Esophagus (tissue), 2 donors: ENCODE measurements around the gene ANKRD13C. TPM values are rescaled to one million over a fixed set of nuclear protein-coding genes. Genes with fewer than 3 reads are reported as not detected.
A peak's percentile ranks its signal among the peaks of the same experiment; 100 is the strongest.

Source experiments
- H3K27ac ChIP-seq, 2 donors: one replicate each; pipeline ENCODE4 v1.5.1; 2013; ENCODE audit warnings: low read depth in 2 of 2, mild to moderate bottlenecking in 2 of 2, inconsistent platforms in 1 of 2, low read length in 1 of 2, moderate library complexity in 1 of 2
- H3K27me3 ChIP-seq, 2 donors: one replicate each; pipeline ENCODE4 v1.6.1; 2013; ENCODE audit warnings: low read length in 2 of 2, control low read depth in 1 of 2, mild to moderate bottlenecking in 1 of 2; ENCODE audit not compliant: insufficient read depth in 2 of 2, control insufficient read depth in 1 of 2
- H3K36me3 ChIP-seq, 2 donors: one replicate each; pipeline ENCODE4 v1.6.1; 2013; ENCODE audit warnings: low read length in 1 of 2; ENCODE audit not compliant: control insufficient read depth in 2 of 2, insufficient read depth in 2 of 2
- H3K4me1 ChIP-seq, 2 donors: one replicate each; pipeline ENCODE4 v1.6.1; 2013; ENCODE audit warnings: low read length in 1 of 2; ENCODE audit not compliant: control insufficient read depth in 2 of 2, insufficient read depth in 2 of 2
- H3K4me3 ChIP-seq, 2 donors: one replicate each; pipeline ENCODE4 v1.5.1; 2013; ENCODE audit warnings: low read length in 2 of 2, mild to moderate bottlenecking in 2 of 2, low read depth in 1 of 2, moderate library complexity in 1 of 2
- H3K9me3 ChIP-seq, 2 donors: one replicate each; pipeline ENCODE4 v1.6.1; 2013; ENCODE audit warnings: mild to moderate bottlenecking in 2 of 2, low read depth in 1 of 2, low read length in 1 of 2, moderate library complexity in 1 of 2; ENCODE audit not compliant: control insufficient read depth in 2 of 2, insufficient read depth in 1 of 2
- WGBS, 2 donors: extraction: QIAGEN DNeasy Blood & Tissue Kit; methylation state at CpG; one replicate each; pipeline ENCODE4 v1.1.7; 2013; 5-methylcytosine and 5-hydroxymethylcytosine counted together
- polyA plus RNA-seq, 2 donors: library from polyadenylated mRNA; stranded (reverse); fragments of 200-250 nt; gene quantifications; one replicate each; pipeline ENCODE4 v1.2.3, GENCODE V29; 2013
- donor health status: healthy with polysubstance abuse.
- donor health status: Bipolar disorder and iron deficiency.

ANKRD13C gene
- polyA plus RNA-seq, 2 donors: 6.4 to 7.2 TPM

DNA sequence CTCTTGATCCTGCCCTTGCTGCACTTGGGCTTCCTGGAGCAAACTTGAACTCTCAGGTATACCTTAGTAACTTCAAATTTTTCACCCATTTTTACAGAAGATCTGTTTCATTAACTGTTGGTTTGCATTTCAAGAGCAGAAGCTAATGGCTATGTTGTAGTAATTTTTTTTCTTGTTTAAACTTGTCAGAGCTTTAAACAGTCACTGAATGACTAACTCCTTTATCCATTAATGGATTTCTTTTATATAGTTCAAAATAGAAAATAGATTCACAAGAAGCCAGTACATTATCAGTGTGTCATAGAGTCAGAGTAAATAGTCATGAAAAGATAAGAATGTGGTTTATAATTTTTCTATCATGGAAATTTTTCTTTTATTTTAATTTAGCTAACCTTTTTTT lies 119.8 kb downstream of the ANKRD13C start:
- H3K9me3 ChIP-seq: no peaks in the 10 kb centered on the region
- H3K27me3 ChIP-seq: no peaks in the 10 kb centered on the region
- H3K4me1 ChIP-seq: no peaks in the 10 kb centered on the region
- H3K36me3 ChIP-seq: peaks cover 7 to 8% of the 10 kb centered on the region in 2 donors
- no peak overlapping the region for H3K4me3 ChIP-seq
- H3K27ac ChIP-seq: no peak overlapping the region

- Histone ChIP-seq H3K27ac (no peak overlapping the region), H3K4me1 (no peaks in the 10 kb centered on the region), H3K36me3 (peaks cover 0 to 3% of the 10 kb centered on the region in 2 donors), H3K4me3 (no peak overlapping the region), H3K9me3 (no peaks in the 10 kb centered on the region), H3K27me3 (no peaks in the 10 kb centered on the region)
- 96 to 97% methylated on average over 4 of the region's 4 CpGs for WGBS, 2 donors
Observed at GRCh38 chr1:70231475-70231874, 123.0 kb downstream of the ANKRD13C start.

- H3K9me3 ChIP-seq: no peaks in the 10 kb centered on the region
- H3K36me3 ChIP-seq: peaks cover 0 to 3% of the 10 kb centered on the region in 2 donors
- 61 to 83% methylated on average over 2 of the region's 2 CpGs for WGBS, 2 donors
- no peaks in the 10 kb centered on the region for H3K4me1 ChIP-seq
- H3K27me3 ChIP-seq: no peaks in the 10 kb centered on the region
- H3K27ac ChIP-seq: no peak overlapping the region
- H3K4me3 ChIP-seq: no peak overlapping the region
Observed at GRCh38 chr1:70228670-70229069, 125.9 kb downstream of the ANKRD13C start.

DNA sequence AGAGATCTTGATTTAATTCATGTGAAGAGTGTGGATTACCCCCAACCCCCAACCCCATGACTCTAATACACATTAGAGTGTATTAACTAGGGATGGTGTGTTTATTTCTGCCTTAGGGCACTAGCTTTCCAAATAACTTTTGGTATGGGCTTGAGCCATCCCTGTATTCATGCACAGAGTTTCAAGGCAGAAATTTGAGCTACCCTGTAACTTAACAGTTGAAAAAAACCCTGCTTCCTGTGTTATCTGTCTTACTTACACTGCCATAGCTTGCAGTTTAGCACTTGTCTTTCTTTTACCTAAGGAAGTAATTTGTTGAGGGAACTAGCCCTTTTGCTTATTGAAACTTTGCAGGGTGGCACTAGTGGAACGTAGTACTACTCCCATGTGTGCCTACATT lies 127.1 kb downstream of the ANKRD13C start:
- H3K36me3 ChIP-seq: peaks cover 0 to 3% of the 10 kb centered on the region in 2 donors
- H3K4me1 ChIP-seq: no peaks in the 10 kb centered on the region

GRCh38 chr1:70224954-70225353 lies 129.6 kb downstream of the ANKRD13C start:
- Histone ChIP-seq H3K27ac (no peak overlapping the region), H3K4me1 (no peaks in the 10 kb centered on the region), H3K4me3 (no peak overlapping the region), H3K36me3 (no peaks in the 10 kb centered on the region), H3K9me3 (no peaks in the 10 kb centered on the region), H3K27me3 (no peaks in the 10 kb centered on the region)
- WGBS, 2 donors: 79 to 82% methylated on average over 2 of the region's 2 CpGs

More for the DNA sequence above, 127.1 kb downstream of the ANKRD13C start:
- H3K27ac ChIP-seq: no peak overlapping the region
- WGBS, 2 donors: 26 to 34% methylated on average over 1 of the region's 1 CpG
- H3K4me3 ChIP-seq: no peak overlapping the region
- no peaks in the 10 kb centered on the region for H3K9me3 ChIP-seq
- no peaks in the 10 kb centered on the region for H3K27me3 ChIP-seq

DNA sequence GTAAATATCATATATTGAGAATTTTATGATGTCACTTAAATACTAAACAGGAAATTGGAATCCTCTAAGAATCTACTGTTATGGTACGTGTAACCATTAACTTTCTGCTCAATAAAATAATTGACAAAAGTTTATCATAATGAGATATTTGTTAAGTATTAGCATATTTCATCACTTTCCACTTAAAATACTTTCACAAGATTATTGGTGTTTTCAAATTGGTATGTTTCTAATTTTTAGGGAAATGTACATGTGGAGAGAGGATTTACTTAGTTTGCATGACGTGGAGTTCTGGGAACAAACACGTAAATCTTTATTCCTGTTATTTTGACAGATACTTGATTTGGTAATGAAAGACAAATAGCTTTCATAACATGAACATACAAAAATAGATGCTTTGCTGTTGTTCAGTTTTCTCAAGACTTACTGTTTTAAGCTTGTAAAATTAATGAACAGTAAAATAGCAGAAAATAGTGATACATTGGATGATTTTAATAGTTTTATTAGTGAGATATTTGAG lies 131.7 kb downstream of the ANKRD13C start:
- Histone ChIP-seq H3K4me3 (no peak overlapping the region), H3K27ac (no peak overlapping the region)
- 20 to 21% methylated on average over 3 of the region's 3 CpGs for WGBS, 2 donors

DNA sequence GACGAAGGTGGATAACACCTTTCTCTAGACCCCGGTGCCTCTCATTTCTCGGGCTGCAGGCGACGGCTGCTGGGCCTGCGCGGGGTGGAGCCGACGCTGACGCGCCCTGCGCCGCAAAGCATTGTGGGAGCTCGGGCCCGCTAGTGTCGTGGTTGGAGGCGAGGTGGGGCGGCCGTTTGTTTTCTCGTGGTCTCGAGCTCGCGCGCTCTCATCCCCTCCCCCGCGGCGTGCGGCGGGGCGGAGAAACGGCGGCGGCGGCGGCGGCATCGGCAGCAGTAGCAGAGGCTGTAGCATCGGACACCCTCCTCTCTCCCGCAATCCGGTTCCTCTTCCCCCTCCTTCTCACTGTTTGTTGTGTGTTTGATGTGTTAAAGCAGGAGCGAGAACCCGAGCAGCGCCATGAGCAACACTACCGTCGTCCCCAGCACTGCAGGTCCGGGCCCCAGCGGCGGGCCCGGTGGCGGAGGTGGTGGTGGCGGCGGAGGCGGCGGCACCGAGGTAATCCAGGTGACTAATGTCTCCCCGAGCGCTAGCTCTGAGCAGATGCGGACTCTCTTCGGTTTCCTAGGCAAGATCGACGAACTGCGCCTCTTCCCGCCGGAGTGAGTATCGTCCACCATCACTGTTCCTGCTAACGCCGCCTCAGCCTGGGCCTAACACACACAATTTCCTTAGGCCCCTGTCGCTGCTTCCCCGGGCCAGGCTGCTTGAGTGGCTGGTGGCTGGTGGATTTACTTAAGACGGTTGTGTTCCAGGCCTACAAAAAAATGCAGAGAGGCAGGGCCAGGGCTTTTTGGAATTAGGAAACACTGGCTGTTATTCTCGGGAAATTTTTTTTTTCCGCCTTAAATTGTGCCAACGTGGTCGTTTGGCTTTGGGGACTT lies 133.0 kb downstream of the ANKRD13C start, which contains the start of gene SRSF11:
TSS of gene SRSF11 (plus strand) at position 143 of the 884 bp plus-strand sequence. CDS start at position 400, 257 bp downstream.
- Histone ChIP-seq H3K27me3 (no peaks in the 10 kb centered on the region), H3K9me3 (no peaks in the 10 kb centered on the region), H3K4me3 (peak within 1 kb of the TSS; percentile 88 to 89), H3K27ac (peak within 1 kb of the TSS; percentile 99), H3K4me1 (no peaks in the 10 kb centered on the region), H3K36me3 (no peaks in the 10 kb centered on the region)
- 0 to 1% methylated on average over 60 to 74 of the region's 74 CpGs for WGBS, 2 donors

More for the DNA sequence above, 131.7 kb downstream of the ANKRD13C start:
- no peaks in the 10 kb centered on the region for H3K36me3 ChIP-seq
- H3K9me3 ChIP-seq: no peaks in the 10 kb centered on the region
- no peaks in the 10 kb centered on the region for H3K27me3 ChIP-seq
- no peaks in the 10 kb centered on the region for H3K4me1 ChIP-seq

- WGBS, 2 donors: 51 to 55% methylated on average over 17 of the region's 17 CpGs
- no peaks in the 10 kb centered on the region for H3K27me3 ChIP-seq
- peak overlapping the region; percentile 45 to 99 for H3K27ac ChIP-seq
- no peaks in the 10 kb centered on the region for H3K36me3 ChIP-seq
- peak overlapping the region; percentile 88 to 89 for H3K4me3 ChIP-seq
- no peaks in the 10 kb centered on the region for H3K9me3 ChIP-seq
- H3K4me1 ChIP-seq: no peaks in the 10 kb centered on the region
Observed at GRCh38 chr1:70220517-70221237, 133.8 kb downstream of the ANKRD13C start.

GRCh38 chr1:70220015-70220414 lies 134.5 kb downstream of the ANKRD13C start:
- no peaks in the 10 kb centered on the region for H3K36me3 ChIP-seq
- no peaks in the 10 kb centered on the region for H3K4me1 ChIP-seq
- no peak overlapping the region for H3K4me3 ChIP-seq
- 90 to 91% methylated on average over 2 of the region's 2 CpGs for WGBS, 2 donors
- no peaks in the 10 kb centered on the region for H3K27me3 ChIP-seq
- H3K9me3 ChIP-seq: no peaks in the 10 kb centered on the region
- H3K27ac ChIP-seq: no peak overlapping the region
